Endometrial microvascular endothelial cells (primary cell): ENCODE measurements around the gene GPR132. TPM values are rescaled to one million over a fixed set of nuclear protein-coding genes. Genes with fewer than 3 reads are reported as not detected.
"Not testable (repeated sequence)": the region's sequence is repeated elsewhere in the genome, so short reads cannot be mapped to it uniquely, and the experiment has no call there.

Experiments used
- in situ Hi-C: cut with HindIII; loops from 2 replicates; pipeline ENCODE4 v1.10.0; 2017; ENCODE audit warnings: low sequenced_read_pairs, low pct_unique_long_range_greater_than_20kb; ENCODE audit errors: inconsistent ontology term
- total RNA-seq: library from RNA; depleted of rRNA; stranded (reverse); fragments of >200 nt; gene quantifications from one replicate; pipeline ENCODE4 v1.2.3, GENCODE V29; 2015; ENCODE audit errors: inconsistent ontology term

The GPR132 gene
- total RNA-seq, result not detected

DNA sequence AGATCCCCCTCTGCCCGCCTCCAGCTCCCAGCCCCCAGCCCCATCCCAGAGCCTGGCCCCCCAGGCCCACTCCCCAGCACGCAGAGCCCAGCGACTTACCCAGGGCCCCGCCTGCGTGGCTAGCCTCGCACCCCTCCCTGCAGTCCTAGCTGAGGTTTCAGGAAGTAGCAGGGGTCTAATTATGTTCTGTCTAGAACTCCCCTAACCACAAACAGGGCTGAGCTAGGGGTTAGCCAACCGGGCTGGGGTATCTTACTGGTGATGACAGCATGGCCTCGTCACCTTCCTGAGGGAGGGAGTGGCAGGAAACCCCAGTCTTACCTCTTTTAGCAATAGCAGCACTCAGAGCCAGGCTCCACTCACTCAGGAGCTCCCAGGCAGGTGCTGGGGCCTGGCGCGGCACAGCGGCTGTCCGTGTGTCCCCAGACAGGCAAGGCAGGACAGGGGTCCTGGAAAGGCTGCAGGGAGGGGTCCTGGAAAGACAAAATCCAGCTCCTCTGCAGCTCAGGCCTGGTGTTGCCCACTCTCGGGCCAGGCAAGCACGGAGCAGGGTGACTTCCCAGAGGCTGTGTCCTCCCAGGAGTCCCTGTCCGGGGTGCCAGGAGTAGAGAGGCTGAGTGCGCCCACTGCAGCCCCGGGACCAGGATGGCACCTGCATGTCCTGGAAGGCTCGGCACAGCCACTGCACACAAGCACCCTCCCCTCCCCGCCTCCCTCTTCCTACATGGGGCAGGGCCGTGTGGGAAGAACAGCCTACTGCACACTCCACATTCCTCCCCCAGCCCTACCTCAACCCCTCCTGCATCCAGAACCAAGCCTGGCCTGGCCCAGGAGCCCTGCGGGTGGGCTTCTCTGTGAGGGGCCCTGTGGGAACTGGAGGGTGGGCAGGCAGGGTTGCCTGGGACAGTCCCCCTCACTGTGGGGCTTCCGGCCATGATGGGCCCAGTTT lies at the start of gene GPR132:
GPR132 (minus strand) TSS at position 151 of the 949 bp plus-strand sequence. CDS start 10,010 bp downstream, outside the sequence.
- in situ Hi-C loops, result no loop called here

GRCh38 chr14:105109243-105109642 lies 44.0 kb upstream of the GPR132 start:
- in situ Hi-C loops, result not testable (repeated sequence)

DNA sequence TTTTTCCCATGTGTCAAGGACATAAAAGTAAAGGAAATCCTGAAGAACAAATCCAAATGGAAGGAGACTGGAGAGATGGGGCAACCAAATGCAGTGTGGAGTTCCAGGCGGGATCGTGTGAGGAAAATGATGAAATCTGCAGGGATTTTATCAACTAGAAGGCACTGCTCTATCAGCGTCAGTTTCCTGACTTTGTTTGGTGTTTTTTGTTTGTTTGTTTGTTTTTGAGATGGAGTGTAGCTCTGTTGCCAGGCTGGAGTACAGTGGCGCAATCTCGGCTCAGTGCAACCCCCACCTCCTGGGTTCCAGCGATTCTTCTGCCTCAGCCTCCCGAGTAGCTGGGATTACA lies 43.3 kb upstream of the GPR132 start:
- in situ Hi-C loops, result no loop called here

DNA sequence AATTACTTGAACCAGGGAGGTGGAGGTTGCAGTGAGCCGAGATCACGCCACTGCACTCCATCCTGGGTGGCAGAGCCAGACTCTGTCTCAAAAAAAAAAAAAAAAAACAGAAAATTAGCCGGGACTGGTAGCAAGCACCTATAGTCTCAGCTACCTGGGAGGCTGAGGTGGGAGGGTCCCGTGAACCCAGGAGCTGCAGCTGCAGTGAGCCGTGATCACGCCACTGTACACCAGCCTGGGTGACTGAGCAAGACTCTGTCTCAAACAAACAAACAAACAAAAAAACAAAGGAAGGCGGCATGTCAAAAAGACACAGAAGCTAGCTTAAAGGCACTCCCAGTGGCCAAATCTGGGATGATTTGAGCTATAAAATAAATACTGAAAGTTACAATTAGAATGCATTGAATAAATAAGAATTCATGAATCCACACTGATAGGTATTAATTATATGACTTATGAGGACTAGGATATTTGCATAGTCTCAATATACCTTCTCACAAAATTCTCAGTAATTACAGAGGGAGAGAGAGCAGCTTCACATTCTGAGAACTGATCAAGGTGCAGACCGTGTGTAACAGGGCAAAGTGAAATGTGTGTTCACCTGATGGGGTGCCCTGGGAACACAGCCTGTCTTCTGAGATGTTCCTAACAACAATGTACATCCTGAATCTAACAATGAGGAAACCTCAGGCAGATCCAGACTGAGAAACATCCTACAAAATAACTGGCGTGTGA lies 42.7 kb upstream of the GPR132 start:
- in situ Hi-C loops, result no loop called here

- in situ Hi-C loops, result no loop called here
Observed at GRCh38 chr14:105107351-105107750, 42.1 kb upstream of the GPR132 start.

- in situ Hi-C loops, result no loop called here
Observed at GRCh38 chr14:105105158-105105557, 39.9 kb upstream of the GPR132 start.

DNA sequence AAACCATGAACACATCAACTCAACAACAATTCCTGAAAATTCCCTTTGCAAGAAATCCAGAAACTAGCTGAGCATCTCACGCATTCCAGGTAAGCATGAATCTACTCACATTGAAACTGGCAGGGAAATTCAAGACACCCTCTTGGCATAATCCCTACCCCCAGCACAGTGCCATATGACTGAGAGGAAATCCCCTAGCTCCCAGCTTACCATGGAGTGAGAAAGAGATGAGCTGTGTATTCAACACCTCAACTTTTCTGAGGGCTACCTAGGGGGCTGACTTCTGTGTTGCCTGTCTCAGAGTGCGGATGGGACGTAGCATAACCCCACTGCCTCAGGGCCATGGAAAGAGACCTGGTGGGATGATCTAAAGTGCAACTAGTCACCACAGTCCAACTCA lies 37.7 kb upstream of the GPR132 start:
- in situ Hi-C loops, result no loop called here

DNA sequence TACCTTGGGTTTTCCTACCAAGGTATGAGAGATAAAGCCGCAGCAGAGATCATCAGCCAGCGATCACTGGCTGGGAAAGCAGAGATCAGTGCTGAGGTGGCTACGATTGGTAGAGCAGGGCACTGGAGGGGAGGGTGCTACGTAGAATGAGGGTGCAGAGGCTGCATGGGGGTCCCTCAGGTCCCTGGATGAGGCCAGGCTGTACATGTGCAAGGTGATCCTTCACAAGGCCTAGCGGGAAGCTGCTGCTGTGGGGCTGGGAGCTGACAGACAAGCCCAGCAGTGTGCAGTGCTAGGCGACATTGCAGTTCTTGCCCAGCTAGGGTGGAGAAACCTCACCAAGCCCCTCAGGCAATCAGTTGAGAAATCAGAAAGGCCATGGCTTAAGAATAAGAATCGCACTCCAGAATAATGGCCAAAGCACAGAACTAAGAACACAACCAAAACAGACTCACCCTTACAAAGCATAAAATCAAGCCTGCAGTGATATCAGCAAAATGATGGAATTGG lies 37.2 kb upstream of the GPR132 start:
- in situ Hi-C loops, result no loop called here

DNA sequence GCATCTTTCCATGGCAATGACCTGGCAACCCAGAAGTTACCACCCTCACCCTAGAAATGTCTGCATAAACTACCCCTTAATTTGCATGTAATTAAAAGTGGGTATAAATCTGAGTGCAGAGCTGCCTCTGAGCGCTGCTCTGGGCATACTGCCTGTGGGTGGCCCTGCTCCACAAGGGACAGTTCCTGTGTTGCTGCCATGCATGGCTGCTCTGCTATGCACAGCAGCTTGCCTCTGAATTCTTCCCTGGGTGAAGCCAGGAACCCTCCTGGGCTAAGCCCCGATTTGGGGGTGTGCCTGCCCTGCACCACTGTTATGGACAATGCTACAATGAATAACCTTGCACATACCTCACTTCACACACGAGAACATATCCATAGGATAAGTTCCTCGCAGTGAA lies 35.7 kb upstream of the GPR132 start:
- in situ Hi-C loops, result no loop called here

GRCh38 chr14:105099778-105100177 lies 34.5 kb upstream of the GPR132 start:
- in situ Hi-C loops, result no loop called here

- in situ Hi-C loops, result no loop called here
Observed at GRCh38 chr14:105098316-105098715, 33.1 kb upstream of the GPR132 start.

GRCh38 chr14:105097794-105098127 lies 32.5 kb upstream of the GPR132 start:
- in situ Hi-C loops, result no loop called here

DNA sequence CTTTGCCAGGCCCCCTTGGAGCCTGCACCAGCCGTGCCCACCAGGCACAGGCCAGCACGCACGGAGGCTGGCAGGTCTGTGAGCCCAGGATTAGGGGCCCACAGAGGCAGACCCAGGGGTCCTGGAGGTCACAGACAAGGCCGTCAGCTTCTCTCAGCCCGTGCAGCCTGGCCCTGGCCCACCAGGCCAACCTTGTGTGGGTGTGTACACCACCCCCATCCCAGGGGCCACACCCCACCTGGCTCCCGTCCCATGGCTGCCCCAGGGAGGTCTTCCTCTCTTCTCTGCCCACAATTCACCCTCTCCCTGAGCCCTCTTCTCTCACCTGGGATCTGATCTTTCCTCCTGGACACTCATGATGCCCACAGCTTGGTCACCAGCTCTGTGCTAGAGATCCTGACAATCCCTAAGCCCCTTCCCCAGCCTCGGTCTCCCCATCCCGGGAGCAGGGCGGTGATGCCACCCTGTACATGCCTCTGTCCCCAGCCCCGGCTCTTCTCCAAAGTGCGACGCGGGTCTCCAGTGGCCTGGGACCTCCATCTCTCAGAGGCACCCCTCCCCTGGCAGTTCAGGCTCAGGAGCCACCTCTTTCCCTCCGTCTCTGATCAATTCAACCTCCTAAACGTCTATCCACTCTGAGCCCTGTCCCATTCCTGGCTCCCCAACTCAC lies 31.1 kb upstream of the GPR132 start:
- in situ Hi-C loops, result no loop called here

GRCh38 chr14:105095236-105095805 lies 30.1 kb upstream of the GPR132 start:
- in situ Hi-C loops, result no loop called here

DNA sequence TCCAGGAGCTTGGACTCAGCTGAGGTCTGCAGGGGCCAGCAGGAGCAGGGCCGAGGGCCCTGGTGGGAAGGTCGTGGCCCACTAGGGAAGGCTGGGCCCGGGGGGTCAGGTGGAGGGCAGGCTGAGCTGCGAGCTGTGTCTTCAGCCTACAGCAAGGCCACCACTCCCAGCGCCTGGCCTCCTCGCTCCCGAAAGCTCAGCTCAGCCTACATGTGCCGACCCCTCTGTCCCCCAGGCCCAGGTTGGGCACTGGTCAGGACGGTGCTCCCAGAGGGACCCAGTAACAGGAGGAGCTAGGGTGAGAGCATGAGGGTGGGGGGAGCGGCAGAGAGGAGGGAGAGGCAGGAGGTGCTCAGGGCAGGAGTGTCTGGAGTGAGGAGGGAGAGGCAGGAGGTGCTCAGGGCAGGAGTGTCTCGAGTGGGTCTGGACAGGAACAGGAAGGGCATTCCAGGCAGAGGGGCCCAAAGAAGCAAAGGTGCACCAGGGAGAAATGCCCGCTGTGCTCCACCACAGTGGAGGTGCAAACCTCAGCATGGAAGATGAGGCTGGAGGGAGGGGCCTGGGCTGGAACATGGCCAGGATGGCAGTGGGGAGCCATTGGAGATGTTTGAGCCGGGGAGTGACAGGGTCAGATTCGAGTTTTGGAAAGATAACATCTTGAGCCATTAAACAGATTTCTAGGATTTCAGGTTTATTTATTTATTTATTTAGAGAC lies 29.1 kb upstream of the GPR132 start:
- in situ Hi-C loops, result no loop called here

GRCh38 chr14:105093431-105094192 lies 28.4 kb upstream of the GPR132 start:
- in situ Hi-C loops, result no loop called here

DNA sequence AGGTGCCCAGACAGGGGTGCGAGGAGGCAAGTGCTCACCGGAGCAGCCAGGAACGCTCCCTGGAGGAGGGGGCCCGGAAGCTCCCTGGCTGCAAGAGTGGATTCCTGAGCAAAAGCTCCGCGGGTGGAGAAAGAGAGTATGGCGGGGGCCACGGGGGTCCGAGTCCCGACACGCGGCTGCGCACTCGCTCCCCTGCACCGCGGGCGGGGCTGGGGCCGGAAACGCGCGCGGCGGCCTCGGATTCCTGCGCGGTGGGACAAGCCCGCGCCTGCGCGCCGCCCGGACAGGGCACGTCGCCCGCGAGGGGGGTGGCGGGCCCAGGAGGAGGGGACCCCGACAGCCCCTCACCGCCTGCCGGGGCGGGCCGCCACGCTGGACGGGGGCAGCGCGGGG lies 27.8 kb upstream of the GPR132 start:
- in situ Hi-C loops, result no loop called here
